Forelimb muscle (tissue), 1 donor: ENCODE measurements around the gene IGFBP4. TPM values are rescaled to one million over a fixed set of nuclear protein-coding genes. Genes with fewer than 3 reads are reported as not detected.
"Not testable (repeated sequence)": the region's sequence is repeated elsewhere in the genome, so short reads cannot be mapped to it uniquely, and the experiment has no call there.

Source experiments
- DNase-seq: peaks from one replicate; pipeline ENCODE4 v3.0.0-alpha.2; 2013; ENCODE audit warnings: low read depth
- polyA plus RNA-seq: library from polyadenylated mRNA; unstranded; fragments of 120-200 nt; gene quantifications from one replicate; pipeline ENCODE4 v1.2.1, GENCODE V29; 2013; ENCODE audit not compliant: insufficient read length

IGFBP4 gene
- polyA plus RNA-seq: 225 TPM

DNA sequence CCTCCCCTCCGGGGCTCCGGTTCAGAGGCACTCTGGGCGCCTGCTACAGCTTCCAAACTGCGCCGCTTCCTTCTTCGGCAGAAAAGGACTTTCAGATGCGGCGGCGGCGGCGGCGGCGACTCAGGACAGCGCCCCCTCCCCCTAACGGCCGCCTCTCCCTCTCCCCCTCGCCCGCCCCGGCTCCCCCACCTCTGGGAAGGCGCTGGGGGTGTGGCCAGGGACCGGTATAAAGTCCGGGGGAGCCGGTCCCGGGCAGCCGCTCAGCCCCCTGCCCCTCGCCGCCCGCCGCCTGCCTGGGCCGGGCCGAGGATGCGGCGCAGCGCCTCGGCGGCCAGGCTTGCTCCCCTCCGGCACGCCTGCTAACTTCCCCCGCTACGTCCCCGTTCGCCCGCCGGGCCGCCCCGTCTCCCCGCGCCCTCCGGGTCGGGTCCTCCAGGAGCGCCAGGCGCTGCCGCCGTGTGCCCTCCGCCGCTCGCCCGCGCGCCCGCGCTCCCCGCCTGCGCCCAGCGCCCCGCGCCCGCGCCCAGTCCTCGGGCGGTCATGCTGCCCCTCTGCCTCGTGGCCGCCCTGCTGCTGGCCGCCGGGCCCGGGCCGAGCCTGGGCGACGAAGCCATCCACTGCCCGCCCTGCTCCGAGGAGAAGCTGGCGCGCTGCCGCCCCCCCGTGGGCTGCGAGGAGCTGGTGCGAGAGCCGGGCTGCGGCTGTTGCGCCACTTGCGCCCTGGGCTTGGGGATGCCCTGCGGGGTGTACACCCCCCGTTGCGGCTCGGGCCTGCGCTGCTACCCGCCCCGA lies at the start of gene IGFBP4:
TSS of gene IGFBP4 (plus strand) at position 255 of the 792 bp plus-strand sequence. CDS start at position 541, 286 bp downstream.
- DNase-seq: no peak

DNA sequence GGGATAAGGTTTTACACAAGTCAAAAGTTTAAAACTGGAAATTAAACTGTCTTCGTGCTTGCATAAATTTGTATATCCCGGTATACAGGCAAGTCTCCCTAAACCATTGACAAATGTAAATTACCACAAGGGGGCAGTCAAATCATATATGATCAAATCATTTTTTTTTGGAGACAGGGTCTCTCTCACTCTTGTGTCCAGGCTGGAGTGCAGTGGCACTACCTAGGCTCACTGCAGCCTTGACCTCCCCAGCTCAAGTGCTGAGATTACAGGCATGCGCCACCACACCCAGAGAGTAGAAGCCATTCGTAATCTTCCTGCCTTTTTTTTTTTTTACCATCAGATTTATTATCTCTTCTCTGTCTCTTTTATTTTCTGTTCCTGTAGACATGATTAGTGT lies 44.1 kb upstream of the IGFBP4 start:
- DNase-seq: peak; percentile 38

GRCh38 chr17:40402668-40403067 lies 40.6 kb upstream of the IGFBP4 start:
- no peak for DNase-seq

- no peak for DNase-seq
Measured at GRCh38 chr17:40404003-40404402, 39.2 kb upstream of the IGFBP4 start.

DNA sequence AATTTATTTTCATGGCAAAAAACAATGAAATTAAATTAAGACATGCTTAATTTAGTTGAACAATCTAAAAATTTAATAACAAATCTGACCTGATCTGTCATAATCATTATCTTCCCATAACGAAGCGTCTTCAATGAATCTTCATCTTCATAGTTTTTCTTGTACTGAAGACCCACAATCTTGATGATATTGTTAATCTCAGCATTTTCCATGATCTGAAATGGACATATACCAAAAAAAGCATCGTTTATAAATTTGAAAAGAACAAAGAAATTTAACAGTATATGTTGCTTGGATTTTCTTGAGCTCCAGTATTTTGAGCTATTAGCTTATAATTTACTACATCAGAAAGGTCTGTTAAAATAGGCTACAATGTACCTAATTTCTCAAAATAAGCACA lies 35.8 kb upstream of the IGFBP4 start:
- no peak for DNase-seq

- DNase-seq: not testable (repeated sequence)
Measured at GRCh38 chr17:40409540-40409939, 33.7 kb upstream of the IGFBP4 start.

DNA sequence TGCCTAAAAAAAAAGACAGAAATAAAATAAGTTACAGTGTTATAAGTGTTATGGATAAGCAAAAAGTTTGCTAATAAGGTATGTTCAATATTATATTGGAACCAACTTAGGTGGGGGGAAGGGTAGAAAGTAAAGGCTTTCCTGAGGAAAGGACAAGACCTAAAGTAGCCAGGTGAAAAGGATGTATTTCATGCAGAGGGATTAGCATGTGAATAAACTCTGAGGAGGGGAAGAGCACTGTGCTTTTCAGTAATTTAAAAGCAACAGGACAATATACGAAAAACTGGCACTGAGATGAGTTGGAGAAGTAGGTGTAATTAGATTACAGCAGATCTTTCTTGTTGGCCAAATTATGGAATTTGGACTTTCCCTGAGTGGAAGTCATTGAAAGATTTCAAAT lies 33.2 kb upstream of the IGFBP4 start:
- DNase-seq: no peak

DNA sequence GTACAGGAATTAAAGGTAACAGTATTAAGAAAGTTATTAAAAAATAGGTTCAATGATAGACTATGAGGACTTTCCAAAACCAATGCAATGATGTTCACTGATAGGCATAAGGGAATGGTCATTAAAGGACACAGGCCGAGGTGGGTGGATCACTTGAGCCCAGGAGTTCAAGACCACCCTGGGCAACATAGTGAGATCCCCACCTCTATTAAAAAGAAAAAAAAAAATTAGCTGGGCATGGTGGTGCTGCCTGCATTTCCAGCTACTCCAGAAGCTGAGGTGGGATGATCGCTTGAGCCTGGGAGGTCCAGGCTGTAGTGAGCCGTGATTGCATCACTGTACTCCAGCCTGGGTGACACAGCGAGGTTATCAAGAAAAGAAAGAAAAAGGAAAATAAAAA lies 31.4 kb upstream of the IGFBP4 start:
- no peak for DNase-seq

DNA sequence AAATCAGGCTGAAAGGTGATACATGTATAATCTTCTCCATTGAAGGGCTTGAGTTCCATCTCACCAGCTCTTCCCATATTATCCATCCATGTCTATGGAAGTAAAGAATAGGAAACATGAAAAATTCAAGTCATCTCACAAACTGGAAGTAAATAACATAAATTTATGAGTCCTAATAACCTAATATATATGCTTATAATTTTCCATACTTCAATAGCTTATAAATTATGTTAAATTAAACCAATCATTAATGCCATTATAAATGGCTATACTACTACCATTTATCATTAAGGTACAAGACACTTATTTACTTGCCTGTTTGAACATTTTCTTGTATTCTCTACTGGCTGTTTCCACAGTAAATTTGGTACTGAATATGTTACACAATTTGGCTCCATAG lies 30.4 kb upstream of the IGFBP4 start:
- no peak for DNase-seq

- DNase-seq: not testable (repeated sequence)
Measured at GRCh38 chr17:40414312-40414711, 28.9 kb upstream of the IGFBP4 start.

DNA sequence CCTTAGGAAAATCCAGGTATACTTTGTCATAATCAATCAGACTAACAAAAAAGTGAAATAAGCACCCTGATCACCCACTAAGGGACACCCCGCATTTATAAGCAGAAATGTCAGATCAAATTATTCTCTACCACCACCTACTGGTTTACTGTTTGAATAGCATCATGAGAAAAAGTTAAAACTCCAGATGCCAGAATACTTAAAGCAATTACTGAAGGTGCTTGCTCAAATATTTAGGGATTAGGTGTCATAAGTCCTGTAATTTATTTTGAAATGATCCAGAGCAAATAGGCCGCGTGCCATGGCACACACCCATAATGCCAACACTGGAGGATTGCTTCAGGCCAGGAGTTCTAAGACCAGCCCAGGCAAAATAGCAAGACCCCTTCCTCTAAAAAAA lies 27.9 kb upstream of the IGFBP4 start:
- no peak for DNase-seq

GRCh38 chr17:40416671-40417070 lies 26.6 kb upstream of the IGFBP4 start:
- no peak for DNase-seq

GRCh38 chr17:40417258-40417608 lies 26.0 kb upstream of the IGFBP4 start:
- DNase-seq: no peak

DNA sequence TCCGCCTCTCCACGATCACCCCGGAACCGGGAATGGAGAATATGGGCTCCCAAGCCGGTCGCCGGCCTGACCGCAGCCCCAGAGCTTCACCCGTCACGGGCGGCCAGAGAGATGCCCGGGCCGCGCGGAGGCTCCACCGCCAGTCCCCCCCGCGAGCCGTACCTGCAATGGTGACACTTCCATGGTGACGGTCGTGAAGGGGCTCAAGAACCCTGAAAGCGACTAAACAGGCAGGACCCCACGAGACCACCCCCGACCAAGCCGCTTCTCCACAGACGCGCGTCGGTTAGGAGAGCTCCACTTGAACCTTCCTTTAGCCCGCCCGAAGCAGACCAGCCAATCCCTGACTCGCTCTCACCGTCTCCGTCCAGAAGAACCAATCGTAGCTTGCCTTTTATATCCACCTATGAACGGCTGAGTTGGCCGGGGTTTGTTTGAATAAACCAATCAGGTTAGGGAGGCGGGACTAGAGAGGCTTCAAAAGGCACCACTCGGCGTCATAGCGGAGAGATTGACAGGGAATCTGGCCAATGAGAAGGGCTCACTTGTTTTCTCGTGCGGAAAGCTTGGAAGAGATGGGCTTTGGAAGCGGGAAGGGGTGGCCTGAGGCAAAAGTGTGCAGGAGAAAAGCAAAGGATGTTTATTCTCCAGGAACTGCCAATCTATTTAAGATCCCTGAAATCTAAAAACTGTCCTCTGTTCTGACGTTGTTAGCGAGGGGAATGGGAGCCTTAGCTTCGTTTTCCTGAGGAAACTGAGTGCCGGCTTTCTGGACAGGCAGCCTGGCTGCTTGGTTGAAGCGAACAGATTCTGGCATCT lies 25.4 kb upstream of the IGFBP4 start, which contains the start of gene TOP2A:
TSS of gene TOP2A (minus strand) at position 288 of the 819 bp plus-strand sequence. CDS start at position 183, 105 bp downstream.
- DNase-seq: peak; percentile 100

DNA sequence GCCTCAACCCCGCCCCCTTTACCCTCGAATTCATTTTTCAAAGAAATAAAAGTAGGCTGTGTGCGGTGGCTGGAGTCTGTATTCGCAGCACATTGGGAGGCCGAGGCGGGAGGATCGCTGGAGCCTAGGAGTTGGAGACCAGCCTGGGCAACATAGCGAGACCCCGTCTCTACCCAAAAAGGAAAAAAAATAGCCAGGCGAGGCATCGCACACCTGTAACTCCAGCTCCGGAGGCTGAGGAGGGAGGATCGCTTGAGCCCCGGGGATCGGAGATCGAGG lies 24.9 kb upstream of the IGFBP4 start:
- DNase-seq: no peak

DNA sequence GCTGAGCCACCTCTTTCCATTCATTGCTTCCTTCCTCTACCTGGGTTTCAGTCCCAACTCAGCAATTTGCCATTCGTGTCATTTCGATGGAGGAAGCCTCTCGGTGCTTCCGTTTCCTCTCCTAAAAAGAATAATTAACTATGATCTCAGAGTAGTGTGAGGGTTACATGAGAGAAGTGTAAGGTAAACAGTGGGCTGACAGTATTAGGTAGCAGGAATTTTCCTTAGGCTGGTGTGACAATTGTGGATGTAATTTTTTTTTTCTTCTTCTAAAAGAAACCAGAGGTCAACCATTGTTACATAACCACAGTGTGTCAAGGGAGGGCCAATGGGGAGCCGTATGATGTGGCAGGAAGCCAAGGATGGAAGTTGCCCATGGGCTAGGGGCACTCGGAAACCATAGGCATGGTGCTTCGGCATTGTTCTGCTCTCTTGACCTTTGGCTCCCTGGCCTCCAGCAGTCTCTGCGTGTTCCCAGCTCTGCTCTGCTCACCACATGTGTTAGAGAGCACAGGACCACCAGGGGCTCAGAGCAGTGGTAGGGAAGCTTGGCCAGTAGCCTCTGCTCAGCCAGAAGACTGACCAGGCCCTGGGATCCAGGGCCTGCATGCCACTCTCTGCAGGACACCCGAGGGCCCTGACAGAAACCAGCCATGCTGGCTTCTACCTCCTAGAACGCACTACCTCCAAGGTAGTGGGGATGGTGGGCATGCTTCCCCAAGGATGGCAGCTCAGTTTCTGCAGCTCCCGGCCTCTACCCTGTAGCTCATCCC lies 23.5 kb upstream of the IGFBP4 start:
- no peak for DNase-seq

GRCh38 chr17:40422990-40423633 lies 20.1 kb upstream of the IGFBP4 start:
- DNase-seq: no peak

DNA sequence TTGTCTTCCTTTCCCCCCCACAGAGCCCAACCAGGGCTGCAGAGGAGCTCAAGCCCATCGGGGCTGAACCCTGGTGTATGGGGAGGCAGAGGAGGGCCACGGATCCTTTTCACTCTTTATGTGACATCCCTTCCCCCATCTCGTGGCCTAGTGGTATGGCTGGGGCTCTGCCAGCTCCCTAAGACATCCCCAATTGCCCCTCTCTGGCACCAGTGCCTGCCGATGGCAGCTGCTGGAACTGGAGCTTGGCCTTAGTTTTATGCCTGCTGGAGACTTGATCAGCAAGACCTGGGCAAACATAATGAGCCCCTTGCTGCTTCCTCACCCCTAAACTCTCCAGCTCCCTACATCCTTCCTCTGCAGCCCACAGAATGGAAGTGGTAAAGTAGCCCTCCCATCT lies 17.5 kb upstream of the IGFBP4 start:
- DNase-seq: no peak

- DNase-seq: no peak
Measured at GRCh38 chr17:40427002-40427491, 16.2 kb upstream of the IGFBP4 start.

GRCh38 chr17:40430272-40431230 lies 12.7 kb upstream of the IGFBP4 start:
- DNase-seq: no peak

DNA sequence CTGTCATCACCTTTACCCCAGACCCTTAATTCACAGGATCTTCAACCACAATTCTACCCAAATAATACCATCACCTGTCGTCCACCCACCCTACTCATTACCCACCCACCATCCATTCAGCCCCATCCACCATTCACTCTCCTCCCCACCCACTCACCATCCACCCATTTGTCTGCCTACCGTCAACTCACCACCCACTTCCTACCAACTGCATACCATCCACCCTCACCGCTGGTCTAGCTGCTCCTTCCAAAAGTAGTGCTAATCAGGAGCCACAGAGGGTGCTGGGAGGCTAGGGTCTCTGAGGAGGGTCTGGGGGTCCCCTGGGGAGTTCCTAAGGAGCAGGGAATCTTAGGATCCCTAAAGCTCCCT lies 12.0 kb upstream of the IGFBP4 start:
- no peak for DNase-seq
